Left colon (tissue), 2 donors: Measurements from ENCODE around the gene EFL1. TPM values are rescaled to one million over a fixed set of nuclear protein-coding genes. Genes with fewer than 3 reads are reported as not detected.
"Not testable (repeated sequence)": the region's sequence is repeated elsewhere in the genome, so short reads cannot be mapped to it uniquely, and the experiment has no call there.

Source experiments
- ATAC-seq: fragments of 200-7000 bp; cut with Tn5 transposase; one replicate; pipeline ENCODE4 v1.9.1; 2020; ENCODE audit warnings: mild to moderate bottlenecking, moderate library complexity
- DNase-seq, 2 donors: peaks; one replicate each; pipeline ENCODE4 v3.0.0-alpha.2; 2020
- intact Hi-C, 2 donors: fragments of 100-400 bp; cut with DNase I in 1 of 2; cut with micrococcal nuclease in 1 of 2; formaldehyde crosslinking; loops; one replicate each; pipeline versions ENCODE4 v1.11.2 to v1.14.0; 2022; cut with DNase I, micrococcal nuclease
- long read RNA-seq: library from polyadenylated mRNA; unstranded; transcript quantifications from one replicate; pipeline ENCODE4 v2.0.0, GENCODE V29; 2021
- total RNA-seq, 2 donors: library from RNA; stranded (reverse); fragmentation: NEBNext Ultra II Directional; extraction: Animal tissue kit (Norgen Biotek cat#: 25700); gene quantifications; one replicate each; pipeline ENCODE4 v1.2.1, GENCODE V29; 2021
- donor health status: DM: no; HTN: no; CAD: no.
- donor health status: DM: yes; HTN: yes; CAD: no.

The EFL1 gene
- total RNA-seq = 10 to 100 TPM; 32.2 to 48.0 TPM
- long read RNA-seq, transcript EFL1-201 (20 exons, 3,675 nt) = major isoform, 32 of 47 reads
- long read RNA-seq, partial matches to known transcripts = 10 of 47 reads
- long read RNA-seq, other reads (novel, unspliced or antisense) = 5 of 47 reads

GRCh38 chr15:82262422-82263026 is at the start of gene EFL1, which contains the start of gene SAXO2:
Gene EFL1 (minus strand): TSS chr15:82262734. CDS start chr15:82261778, 956 bp downstream.
Gene SAXO2 (plus strand): TSS chr15:82262818. CDS start chr15:82262880, 62 bp downstream.
- intact Hi-C loops = no loop called here
- peak; percentile 95 for ATAC-seq
- DNase-seq = peak; percentile 90 to 97

DNA sequence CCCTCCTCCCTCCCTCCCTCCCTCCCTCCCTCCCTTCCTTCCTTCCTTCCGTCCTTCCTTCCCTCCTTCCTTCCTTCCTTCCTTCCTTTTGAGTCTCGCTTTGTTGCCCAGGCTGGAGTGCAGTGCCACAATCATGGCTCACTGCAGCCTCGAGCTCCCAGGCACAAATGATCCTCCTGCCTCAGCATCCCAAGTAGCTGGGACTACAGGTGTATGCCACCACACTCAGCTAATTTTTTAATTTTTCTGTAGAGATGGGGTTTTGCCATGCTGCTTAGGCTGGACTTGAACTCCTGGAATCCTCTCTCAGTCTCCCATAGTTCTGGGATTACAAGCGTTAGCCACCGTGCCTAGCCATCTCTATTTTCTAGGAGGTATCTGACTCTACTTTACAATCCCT is 48.8 kb upstream of the EFL1 start:
- intact Hi-C loops, ATAC-seq, DNase-seq: not testable (repeated sequence)

GRCh38 chr15:82309802-82310201 is 47.3 kb upstream of the EFL1 start:
- no peak for DNase-seq
- intact Hi-C loops = no loop called here

GRCh38 chr15:82307714-82308081 is 45.2 kb upstream of the EFL1 start:
- ATAC-seq (no peak), DNase-seq (no peak)
- intact Hi-C loops = no loop called here

More at GRCh38 chr15:82309802-82310201, 47.3 kb upstream of the EFL1 start:
- ATAC-seq = no peak

GRCh38 chr15:82306791-82307713 is 44.5 kb upstream of the EFL1 start:
- ATAC-seq (no peak), DNase-seq (no peak)
- intact Hi-C loops = no loop called here

DNA sequence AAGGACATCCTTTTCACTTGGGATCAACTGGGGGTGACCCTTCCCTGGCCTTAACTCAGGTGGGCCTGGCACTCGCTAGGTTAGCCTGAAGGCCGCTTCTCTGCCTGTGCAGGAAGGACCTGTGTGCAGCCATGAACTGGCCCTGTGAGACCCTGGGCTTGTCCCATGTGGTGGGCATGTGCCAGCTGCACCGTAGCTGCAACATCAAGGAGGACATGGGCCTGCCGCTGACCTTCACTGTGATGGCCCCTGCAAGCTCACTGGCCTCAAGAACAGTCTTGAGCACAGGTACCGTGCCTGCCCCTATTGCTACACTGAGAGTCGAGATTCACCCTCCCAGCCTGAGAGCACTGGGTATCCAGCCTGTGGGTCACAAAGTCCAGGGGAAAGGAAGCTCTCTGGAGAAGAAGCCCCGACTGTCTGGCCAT is 43.1 kb upstream of the EFL1 start:
- no peak for DNase-seq
- intact Hi-C loops = no loop called here

GRCh38 chr15:82304778-82305090 is 42.2 kb upstream of the EFL1 start:
- intact Hi-C loops = no loop called here
- no peak for ATAC-seq
- DNase-seq = no peak

More for the DNA sequence above, 43.1 kb upstream of the EFL1 start:
- ATAC-seq = no peak

- DNase-seq (no peak), ATAC-seq (no peak)
- intact Hi-C loops = no loop called here
These were observed 41.6 kb upstream of the EFL1 start for GRCh38 chr15:82303956-82304777.

- intact Hi-C loops = no loop called here
- DNase-seq = no peak
- ATAC-seq = no peak
These were observed 38.9 kb upstream of the EFL1 start for GRCh38 chr15:82301296-82302016.

- no peak for DNase-seq
These were observed 38.3 kb upstream of the EFL1 start for GRCh38 chr15:82300883-82301282.

GRCh38 chr15:82300326-82300725 is 37.8 kb upstream of the EFL1 start:
- ATAC-seq, DNase-seq, intact Hi-C loops: not testable (repeated sequence)

More at GRCh38 chr15:82300883-82301282, 38.3 kb upstream of the EFL1 start:
- no peak for ATAC-seq
- intact Hi-C loops = no loop called here

DNA sequence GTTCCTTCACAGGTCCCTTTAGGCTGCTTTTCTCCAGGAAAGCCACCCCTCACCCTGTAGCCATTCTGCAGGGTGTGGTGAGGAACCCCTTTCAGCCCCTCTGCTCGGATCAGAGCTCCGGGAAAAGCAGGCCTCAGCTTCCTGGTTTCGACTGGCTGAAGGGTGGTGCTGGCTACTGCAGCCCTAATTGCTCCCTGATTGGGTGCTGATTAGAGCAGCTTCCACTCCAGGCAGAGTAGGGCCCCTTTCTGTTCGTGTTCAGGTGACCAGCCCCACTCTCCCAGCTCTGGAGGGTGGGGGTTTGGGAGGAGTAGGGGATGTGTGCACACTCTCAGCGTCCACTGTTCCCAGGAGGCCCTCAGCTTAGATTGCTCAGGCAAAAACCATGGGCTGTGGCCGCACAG is 37.0 kb upstream of the EFL1 start:
- DNase-seq, intact Hi-C loops: not testable (repeated sequence)
- peak; percentile 64 for ATAC-seq

DNA sequence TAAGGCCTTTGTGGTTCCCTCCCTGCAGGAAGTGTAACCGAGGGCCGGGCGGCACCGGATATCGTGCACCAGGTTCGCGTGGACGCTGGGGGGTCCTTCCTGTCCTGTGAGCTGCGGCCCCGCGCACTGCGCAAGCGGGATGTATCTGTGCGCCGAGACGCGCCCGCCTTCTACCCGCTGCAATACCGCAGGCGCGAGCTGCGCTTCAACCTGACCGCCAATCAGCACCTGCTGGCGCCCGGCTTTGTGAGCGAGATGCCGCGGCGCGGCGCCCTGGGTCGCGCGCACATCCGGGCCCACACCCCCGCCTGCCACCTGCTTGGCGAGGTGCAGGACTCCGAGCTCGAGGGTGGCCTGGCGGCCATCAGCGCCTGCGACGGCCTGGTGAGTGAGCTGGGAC is 36.0 kb upstream of the EFL1 start:
- DNase-seq (peak in 1 of 2 donors; percentile 39), ATAC-seq (peak; percentile 62)
- intact Hi-C loops = no loop called here

GRCh38 chr15:82298032-82298431 is 35.5 kb upstream of the EFL1 start:
- intact Hi-C loops = no loop called here
- no peak for ATAC-seq
- no peak for DNase-seq

DNA sequence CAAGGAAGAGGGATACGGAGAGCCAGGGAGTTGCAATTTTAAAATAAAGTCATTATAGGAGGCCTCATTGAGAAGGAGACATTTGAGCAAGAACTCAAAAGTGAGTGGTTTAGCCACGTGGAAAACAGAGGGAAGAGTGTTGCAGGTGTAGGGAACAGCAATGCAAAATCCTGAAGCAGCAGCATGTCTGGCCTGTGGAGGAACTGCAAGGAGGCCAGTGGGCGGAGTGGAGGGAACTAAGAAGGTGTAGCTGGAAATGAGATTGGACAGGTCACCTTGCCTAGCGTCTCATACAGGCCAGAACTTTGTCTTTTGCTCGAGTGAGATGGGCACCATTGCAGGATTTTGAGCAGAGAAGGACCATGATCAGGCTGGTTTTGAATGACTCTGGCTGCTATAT is 35.0 kb upstream of the EFL1 start:
- DNase-seq = no peak
- intact Hi-C loops = no loop called here
- no peak for ATAC-seq

DNA sequence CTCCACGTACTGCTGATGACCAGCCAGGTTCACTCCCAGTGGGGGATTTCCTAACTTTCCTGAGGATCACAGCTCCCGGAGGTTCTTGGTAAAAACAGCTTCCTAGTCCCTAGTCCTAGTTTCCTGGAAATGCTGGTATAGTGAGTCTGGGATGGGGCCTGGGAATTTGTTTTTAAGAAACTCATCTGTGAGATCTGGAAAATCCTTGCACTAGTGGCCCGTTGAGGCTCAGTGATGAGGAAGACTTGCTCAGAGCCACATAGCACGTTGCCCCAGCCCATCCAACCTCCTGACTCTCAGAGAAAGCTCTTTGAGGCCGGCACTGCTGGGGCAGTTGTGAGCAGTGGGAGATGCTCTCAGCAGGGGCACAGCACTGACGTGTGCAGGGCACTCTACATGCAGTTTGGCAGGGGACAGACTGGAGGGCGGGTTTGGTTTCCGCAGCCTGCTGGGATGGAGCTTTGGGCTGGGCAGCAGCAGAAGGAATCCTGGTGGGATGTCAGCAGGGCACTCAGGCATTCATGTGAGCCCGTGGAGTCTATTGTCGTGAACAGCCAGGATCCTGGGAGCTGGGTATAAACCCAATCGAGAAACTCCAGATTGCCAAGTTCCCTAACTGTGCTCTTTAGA is 31.6 kb upstream of the EFL1 start:
- intact Hi-C loops = no loop called here
- DNase-seq (no peak), ATAC-seq (no peak)

DNA sequence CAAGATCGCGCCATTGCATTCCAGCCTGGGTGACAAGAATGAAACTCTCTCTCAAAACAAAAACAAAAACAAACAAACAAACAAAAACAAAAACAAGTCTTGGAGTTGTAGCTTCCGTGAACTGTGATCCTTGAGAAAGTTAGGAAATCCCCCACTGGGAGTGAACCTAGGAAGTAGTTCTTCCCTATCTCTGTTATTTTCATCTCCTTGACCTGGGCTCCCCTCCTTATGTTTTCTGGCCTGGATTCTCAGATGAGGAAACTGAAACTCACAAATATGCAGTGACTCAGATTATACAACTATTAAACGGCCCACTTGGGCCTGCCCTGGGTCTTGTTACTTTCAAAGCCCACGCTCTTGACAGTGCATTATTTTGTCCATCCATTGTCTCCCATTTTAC is 29.7 kb upstream of the EFL1 start:
- ATAC-seq = no peak
- intact Hi-C loops = no loop called here
- no peak for DNase-seq

GRCh38 chr15:82288202-82288601 is 25.7 kb upstream of the EFL1 start:
- ATAC-seq, intact Hi-C loops, DNase-seq: not testable (repeated sequence)
